Measurements from ENCODE around the gene MID1IP1. TPM values are rescaled to one million over a fixed set of nuclear protein-coding genes. Genes with fewer than 3 reads are reported as not detected.

The MID1IP1 gene
- total RNA-seq, 1 experiment from 2014 or later = 53.8 TPM

DNA sequence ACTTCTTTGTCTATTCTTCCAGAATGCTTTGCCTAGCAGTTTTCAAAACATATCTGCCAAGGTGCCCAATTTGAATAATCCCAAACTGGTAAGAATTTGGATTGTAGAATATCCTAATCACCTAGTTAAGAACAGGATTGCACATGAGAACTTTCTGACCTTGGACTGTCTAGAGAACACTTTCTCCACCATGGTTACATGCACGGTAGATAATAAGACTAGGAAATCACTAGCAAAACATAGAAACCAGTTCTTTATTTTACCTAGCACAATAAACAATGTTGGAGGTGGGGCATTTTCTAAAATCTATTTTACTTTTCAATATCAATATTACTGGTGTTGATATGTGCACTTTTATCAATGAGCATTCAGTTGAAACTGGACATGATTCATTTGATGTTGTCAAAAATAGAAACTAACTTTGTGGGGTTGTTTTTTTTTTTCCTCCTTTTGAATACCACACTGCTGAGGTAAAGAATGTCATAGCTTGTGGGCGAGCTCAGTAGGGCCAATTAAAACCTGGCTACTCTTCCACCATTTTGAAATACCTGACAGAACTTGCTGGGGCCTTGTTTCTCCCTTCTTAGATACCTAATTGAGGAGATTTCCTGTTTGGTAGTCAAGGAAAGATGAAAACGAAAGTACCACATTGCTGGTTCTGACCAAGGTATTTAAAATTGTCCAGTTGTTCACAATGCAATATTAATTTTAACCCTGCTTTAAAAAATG, 10.4 kb downstream of the MID1IP1 start:
- TF ChIP-seq, protein P1, sequence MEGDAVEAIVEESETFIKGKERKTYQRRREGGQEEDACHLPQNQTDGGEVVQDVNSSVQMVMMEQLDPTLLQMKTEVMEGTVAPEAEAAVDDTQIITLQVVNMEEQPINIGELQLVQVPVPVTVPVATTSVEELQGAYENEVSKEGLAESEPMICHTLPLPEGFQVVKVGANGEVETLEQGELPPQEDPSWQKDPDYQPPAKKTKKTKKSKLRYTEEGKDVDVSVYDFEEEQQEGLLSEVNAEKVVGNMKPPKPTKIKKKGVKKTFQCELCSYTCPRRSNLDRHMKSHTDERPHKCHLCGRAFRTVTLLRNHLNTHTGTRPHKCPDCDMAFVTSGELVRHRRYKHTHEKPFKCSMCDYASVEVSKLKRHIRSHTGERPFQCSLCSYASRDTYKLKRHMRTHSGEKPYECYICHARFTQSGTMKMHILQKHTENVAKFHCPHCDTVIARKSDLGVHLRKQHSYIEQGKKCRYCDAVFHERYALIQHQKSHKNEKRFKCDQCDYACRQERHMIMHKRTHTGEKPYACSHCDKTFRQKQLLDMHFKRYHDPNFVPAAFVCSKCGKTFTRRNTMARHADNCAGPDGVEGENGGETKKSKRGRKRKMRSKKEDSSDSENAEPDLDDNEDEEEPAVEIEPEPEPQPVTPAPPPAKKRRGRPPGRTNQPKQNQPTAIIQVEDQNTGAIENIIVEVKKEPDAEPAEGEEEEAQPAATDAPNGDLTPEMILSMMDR (conservative IDR thresholded peaks at IDR 0.05; ENCODE audit: low read depth, low read length) = no peak
- no peak for TF ChIP-seq EZH2 (IDR thresholded peaks at IDR 0.05; ENCODE audit: borderline replicate concordance, low read depth, low read length, poor library complexity, severe bottlenecking)
- DNase-seq (ENCODE audit: low spot score) = no peak
- CTCF ChIA-PET = no interaction called here
- Histone ChIP-seq H3K4me3 (ENCODE audit: low read depth, low read length, poor library complexity, severe bottlenecking) (no peak overlapping the region), H3K27ac (ENCODE audit: low read depth, low read length, poor library complexity, severe bottlenecking) (no peak overlapping the region), H3K9me3 (ENCODE audit: low read depth, low read length, poor library complexity, severe bottlenecking) (no peaks in the 10 kb centered on the region), H3K4me1 (ENCODE audit: insufficient read depth, low read length, poor library complexity, severe bottlenecking) (peaks cover 9% of the 10 kb centered on the region), H3K36me3 (ENCODE audit: insufficient read depth, low read length, poor library complexity, severe bottlenecking) (no peaks in the 10 kb centered on the region), H3K27me3 (replicated peaks; ENCODE audit: insufficient read depth, low read depth, low read length, poor library complexity) (no peaks in the 10 kb centered on the region)
- BruUV-seq (replicated peaks) = no TSS peak
- intact Hi-C loops (cut with micrococcal nuclease; ENCODE audit: unreplicated experiment) = no loop called here
- POLR2A ChIA-PET (ENCODE audit: low non-redundant PET) = no interaction called here

- Histone ChIP-seq H3K27ac (ENCODE audit: low read depth, low read length, poor library complexity, severe bottlenecking) (no peak overlapping the region), H3K27me3 (replicated peaks; ENCODE audit: insufficient read depth, low read depth, low read length, poor library complexity) (no peaks in the 10 kb centered on the region), H3K4me3 (ENCODE audit: low read depth, low read length, poor library complexity, severe bottlenecking) (no peak overlapping the region), H3K36me3 (ENCODE audit: insufficient read depth, low read length, poor library complexity, severe bottlenecking) (no peaks in the 10 kb centered on the region), H3K9me3 (ENCODE audit: low read depth, low read length, poor library complexity, severe bottlenecking) (no peaks in the 10 kb centered on the region), H3K4me1 (ENCODE audit: insufficient read depth, low read length, poor library complexity, severe bottlenecking) (no peaks in the 10 kb centered on the region)
- no TSS peak for BruUV-seq (replicated peaks)
- DNase-seq (ENCODE audit: low spot score) = no peak
- intact Hi-C loops (cut with micrococcal nuclease; ENCODE audit: unreplicated experiment) = no loop called here
- ChIA-PET CTCF (no interaction called here), POLR2A (ENCODE audit: low non-redundant PET) (no interaction called here)
- TF ChIP-seq, protein P1 (conservative IDR thresholded peaks at IDR 0.05; ENCODE audit: low read depth, low read length) = no peak
- TF ChIP-seq EZH2 (IDR thresholded peaks at IDR 0.05; ENCODE audit: borderline replicate concordance, low read depth, low read length, poor library complexity, severe bottlenecking) = no peak
These were observed 14.9 kb downstream of the MID1IP1 start for GRCh38 chrX:38816155-38816554.

- no peaks in the 10 kb centered on the region for H3K9me3 ChIP-seq (ENCODE audit: low read depth, low read length, poor library complexity, severe bottlenecking)
- intact Hi-C loops (cut with micrococcal nuclease; ENCODE audit: unreplicated experiment) = no loop called here
- TF ChIP-seq EZH2 (IDR thresholded peaks at IDR 0.05; ENCODE audit: borderline replicate concordance, low read depth, low read length, poor library complexity, severe bottlenecking) = no peak
- TF ChIP-seq, protein P1 (conservative IDR thresholded peaks at IDR 0.05; ENCODE audit: low read depth, low read length) = no peak
- H3K27me3 ChIP-seq (replicated peaks; ENCODE audit: insufficient read depth, low read depth, low read length, poor library complexity) = no peaks in the 10 kb centered on the region
- ChIA-PET CTCF (no interaction called here), POLR2A (ENCODE audit: low non-redundant PET) (no interaction called here)
- no peaks in the 10 kb centered on the region for H3K36me3 ChIP-seq (ENCODE audit: insufficient read depth, low read length, poor library complexity, severe bottlenecking)
- peak; percentile 22 for DNase-seq (ENCODE audit: low spot score)
- H3K4me3 ChIP-seq (ENCODE audit: low read depth, low read length, poor library complexity, severe bottlenecking) = no peak overlapping the region
- H3K4me1 ChIP-seq (ENCODE audit: insufficient read depth, low read length, poor library complexity, severe bottlenecking) = no peaks in the 10 kb centered on the region
- H3K27ac ChIP-seq (ENCODE audit: low read depth, low read length, poor library complexity, severe bottlenecking) = no peak overlapping the region
- BruUV-seq (replicated peaks) = no TSS peak
These were observed 15.9 kb downstream of the MID1IP1 start for GRCh38 chrX:38817004-38817703.

Data from A673 (cell line).